Breast epithelium (tissue), 4 donors: ENCODE measurements around the gene DUSP28. TPM values are rescaled to one million over a fixed set of nuclear protein-coding genes. Genes with fewer than 3 reads are reported as not detected.

Experiments
- DNase-seq, 2 donors: peaks; one replicate each; pipeline ENCODE4 v3.0.0-alpha.2; 2019; ENCODE audit warnings: low spot score in 2 of 2
- H3K27ac ChIP-seq, 2 donors: fragments of 200-600 bp; sonication (generic) in 1 of 2; one replicate each; pipeline ENCODE4 v1.5.1; 2016 to 2019; ENCODE audit warnings: mild to moderate bottlenecking in 1 of 2
- H3K27me3 ChIP-seq, 2 donors: fragments of 200-600 bp; sonication (generic) in 1 of 2; one replicate each; pipeline versions ENCODE4 v1.5.1 to v1.6.0; 2017 to 2019; ENCODE audit warnings: control low read depth in 1 of 2, mild to moderate bottlenecking in 1 of 2
- H3K36me3 ChIP-seq: fragments of 200-600 bp; one replicate; pipeline ENCODE4 v1.5.1; 2019
- H3K4me1 ChIP-seq, 2 donors: fragments of 200-600 bp; sonication (generic); one replicate each; pipeline ENCODE4 v1.5.1; 2016 to 2019; ENCODE audit warnings: control low read depth in 1 of 2
- H3K4me3 ChIP-seq, 3 donors: fragments of 200-600 bp; sonication (generic); 1 replicate in 2 of 3; 2 replicates in 1 of 3; pipeline ENCODE4 v1.5.1; 2016 to 2019; ENCODE audit warnings: mild to moderate bottlenecking in 3 of 3, moderate library complexity in 2 of 3
- H3K9me3 ChIP-seq, 2 donors: fragments of 200-600 bp; sonication (generic) in 1 of 2; one replicate each; pipeline ENCODE4 v1.5.1; 2016 to 2019; ENCODE audit warnings: control low read depth in 1 of 2
- CTCF ChIP-seq, 3 donors: fragments of 450-650 bp; IDR thresholded peaks; one replicate each; pipeline ENCODE4 v1.5.1; 2016 to 2017; ENCODE audit warnings: antibody characterized with exemption in 3 of 3, mild to moderate bottlenecking in 3 of 3, moderate library complexity in 3 of 3
- POLR2A ChIP-seq: fragments of 450-650 bp; IDR thresholded peaks from one replicate; pipeline ENCODE4 v1.6.1; 2016; ENCODE audit warnings: antibody characterized with exemption, mild to moderate bottlenecking, moderate library complexity
- POLR2AphosphoS5 ChIP-seq, 3 donors: sonication (generic); formaldehyde crosslinking; IDR thresholded peaks; one replicate each; pipeline ENCODE4 v1.6.1; 2017; ENCODE audit warnings: antibody characterized with exemption in 3 of 3
- intact Hi-C: fragments of 100-400 bp; cut with DNase I; formaldehyde crosslinking; loops from one replicate; pipeline ENCODE4 v1.15.1; 2023; ENCODE audit warnings: low total_unique reads
- total RNA-seq, 3 donors: library from RNA; depleted of rRNA; stranded (reverse); fragments of >200 nt; gene quantifications; one replicate each; pipeline ENCODE4 v1.1.0, GENCODE V29; 2016

The DUSP28 gene
- total RNA-seq, 3 donors from 2014 or later = 5.9 to 8.8 (median 6.9) TPM

GRCh38 chr2:240600451-240600961 lies 40.3 kb downstream of the DUSP28 start:
- intact Hi-C loops = no loop called here
- Histone ChIP-seq H3K27me3 (no peaks in the 10 kb centered on the region), H3K4me3 (no peak overlapping the region), H3K4me1 (peaks cover 0 to 6% of the 10 kb centered on the region in 2 donors), H3K9me3 (no peaks in the 10 kb centered on the region), H3K36me3 (no peaks in the 10 kb centered on the region), H3K27ac (no peak overlapping the region)
- no peak for DNase-seq
- TF ChIP-seq CTCF (IDR thresholded peaks at IDR 0.05) (no peak), POLR2AphosphoS5 (IDR thresholded peaks at IDR 0.05) (no peak), POLR2A (no peak)

GRCh38 chr2:240601061-240601830 lies 41.1 kb downstream of the DUSP28 start:
- DNase-seq = no peak
- no peak for TF ChIP-seq CTCF (IDR thresholded peaks at IDR 0.05)
- no peak for TF ChIP-seq POLR2AphosphoS5 (IDR thresholded peaks at IDR 0.05)
- no peak for TF ChIP-seq POLR2A

GRCh38 chr2:240601831-240602160 lies 41.6 kb downstream of the DUSP28 start:
- H3K4me3 ChIP-seq = no peak overlapping the region
- H3K4me1 ChIP-seq = no peaks in the 10 kb centered on the region
- H3K27ac ChIP-seq = no peak overlapping the region
- no peak for TF ChIP-seq POLR2A
- no peak for TF ChIP-seq CTCF (IDR thresholded peaks at IDR 0.05)
- TF ChIP-seq POLR2AphosphoS5 (IDR thresholded peaks at IDR 0.05) = no peak
- no peak for DNase-seq
- no peaks in the 10 kb centered on the region for H3K9me3 ChIP-seq
- intact Hi-C loops = no loop called here
- H3K36me3 ChIP-seq = no peaks in the 10 kb centered on the region
- H3K27me3 ChIP-seq = no peaks in the 10 kb centered on the region

More at GRCh38 chr2:240601061-240601830, 41.1 kb downstream of the DUSP28 start:
- Histone ChIP-seq H3K36me3 (no peaks in the 10 kb centered on the region), H3K27ac (no peak overlapping the region), H3K4me1 (peaks cover 0 to 3% of the 10 kb centered on the region in 2 donors), H3K4me3 (no peak overlapping the region), H3K27me3 (no peaks in the 10 kb centered on the region), H3K9me3 (no peaks in the 10 kb centered on the region)
- intact Hi-C loops = no loop called here

- H3K27me3 ChIP-seq = no peaks in the 10 kb centered on the region
- peak in 1 of 2 donors; percentile 39 for DNase-seq
Observed at GRCh38 chr2:240602266-240603050, 42.3 kb downstream of the DUSP28 start.

More at GRCh38 chr2:240602266-240603050, 42.3 kb downstream of the DUSP28 start:
- Histone ChIP-seq H3K27ac (no peak overlapping the region), H3K36me3 (no peaks in the 10 kb centered on the region), H3K9me3 (no peaks in the 10 kb centered on the region), H3K4me1 (no peaks in the 10 kb centered on the region), H3K4me3 (no peak overlapping the region)
- no peak for TF ChIP-seq POLR2AphosphoS5 (IDR thresholded peaks at IDR 0.05)
- TF ChIP-seq CTCF (IDR thresholded peaks at IDR 0.05) = no peak
- TF ChIP-seq POLR2A = no peak
- intact Hi-C loops = no loop called here
